Midbrain (tissue), 1 donor: ENCODE measurements around the gene BCAS3.

Experiments used
- DNase-seq: peaks from one replicate; lab custom pipeline; 2025; lab: John Stamatoyannopoulos, UW

The BCAS3 gene

GRCh38 chr17:61384692-61385576 lies 707.3 kb downstream of the BCAS3 start:
- DNase-seq, result no peak

GRCh38 chr17:61385577-61386236 lies 708.1 kb downstream of the BCAS3 start:
- DNase-seq, result no peak

GRCh38 chr17:61386251-61386650 lies 708.6 kb downstream of the BCAS3 start:
- no peak for DNase-seq

- DNase-seq, result no peak
Observed at GRCh38 chr17:61387011-61387410, 709.4 kb downstream of the BCAS3 start.

- DNase-seq, result no peak
Observed at GRCh38 chr17:61387511-61388305, 710.1 kb downstream of the BCAS3 start.

- no peak for DNase-seq
Observed at GRCh38 chr17:61388561-61389356, 711.1 kb downstream of the BCAS3 start.

GRCh38 chr17:61389670-61390478 lies 712.2 kb downstream of the BCAS3 start:
- peak; percentile 27 for DNase-seq

- no peak for DNase-seq
Observed at GRCh38 chr17:61390479-61390791, 712.8 kb downstream of the BCAS3 start.

GRCh38 chr17:61391595-61392291 lies 714.1 kb downstream of the BCAS3 start:
- DNase-seq, result no peak

GRCh38 chr17:61392679-61393078 lies 715.0 kb downstream of the BCAS3 start:
- DNase-seq, result no peak

- DNase-seq, result no peak
Observed at GRCh38 chr17:61393550-61393903, 715.9 kb downstream of the BCAS3 start.

GRCh38 chr17:61393904-61394629 lies 716.4 kb downstream of the BCAS3 start:
- DNase-seq, result no peak

- no peak for DNase-seq
Observed at GRCh38 chr17:61394630-61395408, 717.2 kb downstream of the BCAS3 start.

GRCh38 chr17:61395409-61395982 lies 717.8 kb downstream of the BCAS3 start:
- DNase-seq, result no peak

GRCh38 chr17:61395983-61396585 lies 718.4 kb downstream of the BCAS3 start:
- DNase-seq, result no peak

GRCh38 chr17:61396586-61397085 lies 719.0 kb downstream of the BCAS3 start:
- DNase-seq, result no peak

GRCh38 chr17:61397086-61397842 lies 719.6 kb downstream of the BCAS3 start:
- no peak for DNase-seq
